B cell (primary cell): ENCODE results near the gene CADM2. TPM values are rescaled to one million over a fixed set of nuclear protein-coding genes. Genes with fewer than 3 reads are reported as not detected.

Experiments
- ATAC-seq: fragments of 200-7000 bp; cut with Tn5 transposase; one replicate; pipeline ENCODE4 v1.10.0; 2021; ENCODE audit warnings: low read depth, mild to moderate bottlenecking, moderate number of reproducible peaks, moderate library complexity
- CTCF ChIA-PET: fragments of 350-600 bp; sonication (Branson Sonifier 250); formaldehyde crosslinking; loops from one replicate; lab custom pipeline; 2021; ENCODE audit warnings: antibody characterized with exemption, inconsistent platforms; lab: Charles Lee
- POLR2A ChIA-PET: fragments of 350-600 bp; sonication (Branson Sonifier 250); formaldehyde crosslinking; loops from one replicate; lab custom pipeline; 2021; ENCODE audit warnings: antibody characterized with exemption; lab: Charles Lee
- DNase-seq: peaks from one replicate; pipeline ENCODE4 v3.0.0; 2013
- H2AFZ ChIP-seq: 2 replicates; pipeline ENCODE4 v1.6.1; 2012; ENCODE audit warnings: mild to moderate bottlenecking, low read depth, low read length; ENCODE audit not compliant: insufficient read depth, poor library complexity, severe bottlenecking
- H3K27ac ChIP-seq, 2 donors: 1 replicate in 1 of 2; 2 replicates in 1 of 2; pipeline ENCODE4 v1.5.1; 2012 to 2013; ENCODE audit warnings: low read length in 2 of 2, mild to moderate bottlenecking in 2 of 2, moderate library complexity in 1 of 2
- H3K27me3 ChIP-seq, 4 experiments: fragments of 200-600 bp in 1 of 4; sonication (generic) in 1 of 4; replicated peaks in 1 of 4; 1 replicate in 2 of 4; 2 replicates in 2 of 4; pipeline versions ENCODE4 v1.6.1 to v1.7.0; 2013 to 2016; ENCODE audit warnings: low read length in 3 of 4, mild to moderate bottlenecking in 2 of 4, mixed read lengths in 1 of 4, moderate library complexity in 1 of 4; ENCODE audit not compliant: insufficient read depth in 4 of 4, control insufficient read depth in 3 of 4; ENCODE audit errors: control extremely low read depth in 1 of 4
- H3K36me3 ChIP-seq, 2 experiments: replicated peaks in 1 of 2; 1 replicate in 1 of 2; 2 replicates in 1 of 2; pipeline versions ENCODE4 v1.6.1 to v1.7.1; 2013; ENCODE audit warnings: low read length in 1 of 2; ENCODE audit not compliant: insufficient read depth in 2 of 2, control insufficient read depth in 1 of 2; ENCODE audit errors: control extremely low read depth in 1 of 2, extremely low read depth in 1 of 2
- H3K4me1 ChIP-seq, 2 donors: fragments of 200-600 bp in 1 of 2; sonication (generic) in 1 of 2; 1 replicate in 1 of 2; 2 replicates in 1 of 2; pipeline versions ENCODE4 v1.5.1 to v1.6.1; 2013 to 2017; ENCODE audit warnings: low read length in 2 of 2; ENCODE audit not compliant: control insufficient read depth in 2 of 2, insufficient read depth in 2 of 2
- H3K4me2 ChIP-seq: replicated peaks from 2 replicates; pipeline ENCODE3; 2012; ENCODE audit warnings: mild to moderate bottlenecking, low read depth, low read length; ENCODE audit not compliant: poor library complexity, severe bottlenecking
- H3K4me3 ChIP-seq, 5 experiments: fragments of 200-600 bp in 1 of 5; sonication (generic) in 1 of 5; 1 replicate in 3 of 5; 2 replicates in 2 of 5; pipeline versions ENCODE4 v1.5.1 to v1.7.0; 2011 to 2016; ENCODE audit warnings: low read length in 4 of 5, mild to moderate bottlenecking in 4 of 5, low read depth in 2 of 5, control low read depth in 1 of 5, moderate library complexity in 1 of 5; ENCODE audit not compliant: insufficient read depth in 1 of 5; ENCODE audit errors: control extremely low read depth in 1 of 5, extremely low read depth in 1 of 5
- H3K79me2 ChIP-seq: fragments of 200-600 bp; sonication (generic); one replicate; pipeline ENCODE4 v1.6.0; 2016; ENCODE audit warnings: low read length; ENCODE audit not compliant: control insufficient read depth, insufficient read depth
- H3K9ac ChIP-seq: fragments of 200-600 bp; sonication (generic); 2 replicates; pipeline ENCODE4 v1.6.1; 2017; ENCODE audit warnings: mild to moderate bottlenecking, low read length, moderate library complexity
- H3K9me3 ChIP-seq, 3 donors: one replicate each; pipeline versions ENCODE4 v1.6.1 to v1.7.1; 2013; ENCODE audit warnings: low read length in 2 of 3; ENCODE audit not compliant: control insufficient read depth in 2 of 3, insufficient read depth in 1 of 3; ENCODE audit errors: control extremely low read depth in 1 of 3
- H4K20me1 ChIP-seq: 2 replicates; pipeline ENCODE4 v1.6.0; 2012; ENCODE audit warnings: mild to moderate bottlenecking, low read length; ENCODE audit not compliant: insufficient read depth, control insufficient read depth, poor library complexity, severe bottlenecking
- H3K27ac Mint-ChIP-seq: one replicate; pipeline ENCODE4 v1.8.0; 2021; ENCODE audit warnings: mixed read lengths
- H3K27me3 Mint-ChIP-seq: one replicate; pipeline ENCODE4 v1.8.0; 2021; ENCODE audit warnings: mixed read lengths
- H3K4me1 Mint-ChIP-seq: one replicate; pipeline ENCODE4 v1.8.0; 2021; ENCODE audit warnings: mixed read lengths
- H3K4me3 Mint-ChIP-seq: one replicate; pipeline ENCODE4 v1.8.0; 2021; ENCODE audit warnings: mixed read lengths
- H3K9me3 Mint-ChIP-seq: one replicate; pipeline ENCODE4 v1.8.0; 2022; ENCODE audit warnings: mixed read lengths; ENCODE audit not compliant: insufficient read depth
- CTCF ChIP-seq: fragments of 200-600 bp; IDR thresholded peaks from one replicate; pipeline ENCODE4 v1.8.0; 2022; ENCODE audit warnings: antibody characterized with exemption, mild to moderate bottlenecking
- EZH2 ChIP-seq: IDR thresholded peaks from 2 replicates; pipeline ENCODE4 v1.6.1; 2012; ENCODE audit warnings: borderline replicate concordance, low read depth, mild to moderate bottlenecking, moderate library complexity, low read length; ENCODE audit not compliant: insufficient read depth, poor library complexity, severe bottlenecking
- WGBS: methylation state at CpG from one replicate; pipeline ENCODE4 v1.1.5; 2013; ENCODE audit warnings: missing lambda C conversion rate; ENCODE audit not compliant: insufficient coverage; 5-methylcytosine and 5-hydroxymethylcytosine counted together
- intact Hi-C: fragments of 100-400 bp; cut with micrococcal nuclease; formaldehyde crosslinking; loops from one replicate; pipeline ENCODE4 v1.10.0; 2022
- polyA plus RNA-seq: library from polyadenylated mRNA; depleted of rRNA; stranded (reverse); fragments of >200 nt; gene quantifications from 2 replicates; pipeline ENCODE4 v1.2.3, GENCODE V29; 2012
- total RNA-seq, 2 donors: library from RNA; stranded (reverse); fragments of 120-200 nt in 1 of 2; gene quantifications; 1 replicate in 1 of 2; 2 replicates in 1 of 2; pipeline versions ENCODE4 v1.2.3 to v1.2.4, GENCODE V29; 2013 to 2022

The CADM2 gene
- total and polyA plus RNA-seq, 2 donors (not counting 1 experiment from before 2014, with no cell fraction given), result 0.10 to 0.37 TPM

- Mint-ChIP-seq H3K9me3 (no peaks in the 10 kb centered on the region), H3K4me3 (no peak overlapping the region), H3K27me3 (no peaks in the 10 kb centered on the region), H3K4me1 (no peaks in the 10 kb centered on the region), H3K27ac (no peak overlapping the region)
- H3K9ac ChIP-seq, result no peak overlapping the region
- H3K9me3 ChIP-seq, result no peaks in the 10 kb centered on the region
- 97% methylated on average over 4 of the region's 6 CpGs for WGBS
- no peak overlapping the region for H3K27ac ChIP-seq
- H3K27me3 ChIP-seq, result no peaks in the 10 kb centered on the region
- ChIA-PET CTCF (no interaction called here), POLR2A (no interaction called here)
- no peak overlapping the region for H3K4me3 ChIP-seq
- no peaks in the 10 kb centered on the region for H4K20me1 ChIP-seq
- H2AFZ ChIP-seq, result no peak overlapping the region
- ATAC-seq, result no peak
- H3K4me1 ChIP-seq, result no peaks in the 10 kb centered on the region
- no peaks in the 10 kb centered on the region for H3K79me2 ChIP-seq
- no peak for DNase-seq
- H3K36me3 ChIP-seq, result no peaks in the 10 kb centered on the region
- H3K4me2 ChIP-seq, result no peak overlapping the region
- TF ChIP-seq CTCF (no peak), EZH2 (no peak)
- intact Hi-C loops, result no loop called here
Observed at GRCh38 chr3:85387913-85388505, 429.2 kb downstream of the CADM2 start.

- WGBS, result no CpG with 5 or more reads among the region's 1 CpG
- Mint-ChIP-seq H3K4me1 (no peaks in the 10 kb centered on the region), H3K27me3 (no peaks in the 10 kb centered on the region), H3K27ac (no peak overlapping the region), H3K4me3 (no peak overlapping the region), H3K9me3 (peaks cover 3% of the 10 kb centered on the region)
- no peak for DNase-seq
- H3K4me2 ChIP-seq, result no peak overlapping the region
- no peak overlapping the region for H3K27ac ChIP-seq
- TF ChIP-seq CTCF (no peak), EZH2 (no peak)
- ChIA-PET POLR2A (no interaction called here), CTCF (no interaction called here)
- no peaks in the 10 kb centered on the region for H4K20me1 ChIP-seq
- H3K79me2 ChIP-seq, result no peaks in the 10 kb centered on the region
- H3K36me3 ChIP-seq, result no peaks in the 10 kb centered on the region
- intact Hi-C loops, result no loop called here
- no peaks in the 10 kb centered on the region for H3K27me3 ChIP-seq
- H2AFZ ChIP-seq, result no peak overlapping the region
- no peaks in the 10 kb centered on the region for H3K4me1 ChIP-seq
- no peak overlapping the region for H3K4me3 ChIP-seq
- no peak for ATAC-seq
- H3K9ac ChIP-seq, result no peak overlapping the region
- no peaks in the 10 kb centered on the region for H3K9me3 ChIP-seq
Observed at GRCh38 chr3:85394424-85394823, 435.6 kb downstream of the CADM2 start.
